Trophoblast cell (in vitro differentiated cells and primary cell): ENCODE measurements around the gene NUP58.
A peak's percentile ranks its signal among the peaks of the same experiment; 100 is the strongest.

Experiments used
- DNase-seq, 2 donors: peaks; one replicate each; pipeline ENCODE4 v3.0.0-alpha.2; 2016
- H2AFZ ChIP-seq: 2 replicates; pipeline ENCODE4 v1.6.1; 2013; ENCODE audit warnings: low read length, moderate library complexity, mild to moderate bottlenecking; ENCODE audit not compliant: insufficient read depth, poor library complexity
- H2AK5ac ChIP-seq: 2 replicates; pipeline ENCODE4 v1.6.1; 2013; ENCODE audit warnings: mild to moderate bottlenecking, low read length
- H2BK120ac ChIP-seq: 2 replicates; pipeline ENCODE4 v1.6.1; 2013; ENCODE audit warnings: low read length, mild to moderate bottlenecking, moderate library complexity; ENCODE audit not compliant: insufficient read depth, poor library complexity
- H2BK12ac ChIP-seq: 2 replicates; pipeline ENCODE4 v1.6.1; 2013; ENCODE audit warnings: mild to moderate bottlenecking, low read length, moderate library complexity
- H2BK5ac ChIP-seq: 2 replicates; pipeline ENCODE4 v1.6.1; 2013; ENCODE audit warnings: low read length, low read depth, moderate library complexity, mild to moderate bottlenecking; ENCODE audit not compliant: poor library complexity
- H3K14ac ChIP-seq: 2 replicates; pipeline ENCODE4 v1.6.1; 2013; ENCODE audit warnings: mild to moderate bottlenecking, low read length
- H3K18ac ChIP-seq: 2 replicates; pipeline ENCODE4 v1.6.1; 2013; ENCODE audit warnings: mild to moderate bottlenecking, low read length
- H3K23ac ChIP-seq: 2 replicates; pipeline ENCODE4 v1.6.1; 2013; ENCODE audit warnings: low read length
- H3K27ac ChIP-seq: 2 replicates; pipeline ENCODE4 v1.5.1; 2013; ENCODE audit warnings: low read depth, mild to moderate bottlenecking, inconsistent platforms, low read length, moderate library complexity
- H3K27me3 ChIP-seq: 2 replicates; pipeline ENCODE4 v1.6.1; 2013; ENCODE audit warnings: inconsistent platforms, mild to moderate bottlenecking, low read length, moderate library complexity; ENCODE audit not compliant: insufficient read depth
- H3K36me3 ChIP-seq, 2 experiments: 1 replicate in 1 of 2; 2 replicates in 1 of 2; pipeline ENCODE4 v1.6.1; 2013; ENCODE audit warnings: low read length in 2 of 2, mild to moderate bottlenecking in 2 of 2, moderate library complexity in 1 of 2; ENCODE audit not compliant: insufficient read depth in 2 of 2, control insufficient read depth in 1 of 2
- H3K4ac ChIP-seq: 2 replicates; pipeline ENCODE4 v1.6.1; 2013; ENCODE audit warnings: low read depth, mild to moderate bottlenecking, low read length, moderate library complexity
- H3K4me1 ChIP-seq, 2 experiments: 1 replicate in 1 of 2; 2 replicates in 1 of 2; pipeline ENCODE4 v1.6.1; 2013; ENCODE audit warnings: low read length in 2 of 2, mild to moderate bottlenecking in 2 of 2, moderate library complexity in 1 of 2; ENCODE audit not compliant: insufficient read depth in 2 of 2, control insufficient read depth in 1 of 2
- H3K4me2 ChIP-seq: 2 replicates; pipeline ENCODE4 v1.6.1; 2013; ENCODE audit warnings: inconsistent platforms, mild to moderate bottlenecking, low read length, moderate library complexity
- H3K4me3 ChIP-seq: 2 replicates; pipeline ENCODE4 v1.5.1; 2013; ENCODE audit warnings: mild to moderate bottlenecking, low read depth, low read length, inconsistent platforms
- H3K79me1 ChIP-seq: one replicate; pipeline ENCODE4 v1.6.1; 2013; ENCODE audit warnings: low read length
- H3K79me2 ChIP-seq: 2 replicates; pipeline ENCODE4 v1.6.1; 2013; ENCODE audit warnings: low read length, mild to moderate bottlenecking; ENCODE audit not compliant: control insufficient read depth, insufficient read depth, poor library complexity
- H3K9ac ChIP-seq: 2 replicates; pipeline ENCODE4 v1.6.1; 2013; ENCODE audit warnings: mild to moderate bottlenecking, low read length
- H3K9me3 ChIP-seq: 2 replicates; pipeline ENCODE4 v1.6.1; 2013; ENCODE audit warnings: low read depth, mild to moderate bottlenecking, control low read depth, inconsistent platforms, low read length; ENCODE audit not compliant: insufficient read depth
- H4K12ac ChIP-seq: 2 replicates; pipeline ENCODE4 v1.6.1; 2013; ENCODE audit warnings: low read depth, mild to moderate bottlenecking, low read length, moderate library complexity
- H4K8ac ChIP-seq: 2 replicates; pipeline ENCODE4 v1.6.1; 2013; ENCODE audit warnings: low read depth, mild to moderate bottlenecking, low read length, moderate library complexity
- H4K91ac ChIP-seq: one replicate; pipeline ENCODE4 v1.6.1; 2013; ENCODE audit warnings: low read depth, mild to moderate bottlenecking, low read length, moderate library complexity
- WGBS: extraction: QIAGEN DNeasy Blood & Tissue Kit; methylation state at CpG from one replicate; pipeline ENCODE4 v1.1.7; 2013; ENCODE audit warnings: missing lambda C conversion rate; ENCODE audit not compliant: insufficient read length, insufficient coverage; ENCODE audit errors: extremely low coverage; 5-methylcytosine and 5-hydroxymethylcytosine counted together

Gene NUP58

GRCh38 chr13:25286308-25286968 lies 15.0 kb upstream of the NUP58 start:
- Histone ChIP-seq H2AFZ (peak overlapping the region; percentile 96), H3K9me3 (no peaks in the 10 kb centered on the region), H2BK5ac (no peak overlapping the region), H2BK12ac (no peak overlapping the region), H3K4me2 (peak overlapping the region; percentile 83), H4K91ac (peak overlapping the region; percentile 76), H3K79me1 (peaks cover 5% of the 10 kb centered on the region), H3K23ac (no peak overlapping the region), H4K8ac (peak overlapping the region; percentile 87), H3K9ac (peak overlapping the region; percentile 83), H4K12ac (no peak overlapping the region), H3K27ac (peak overlapping the region; percentile 70), H2BK120ac (peak overlapping the region; percentile 40), H3K4me1 (no peaks in the 10 kb centered on the region), H3K79me2 (peaks cover 8% of the 10 kb centered on the region), H3K36me3 (peaks cover 0 to 3% of the 10 kb centered on the region in 2 experiments), H2AK5ac (no peak overlapping the region), H3K18ac (peak overlapping the region; percentile 64), H3K27me3 (no peaks in the 10 kb centered on the region), H3K4ac (peak overlapping the region; percentile 57), H3K4me3 (peak overlapping the region; percentile 97), H3K14ac (peak overlapping the region; percentile 88)
- WGBS = no CpG with 5 or more reads among the region's 25 CpGs
- peak; percentile 20 to 55 for DNase-seq

- Histone ChIP-seq H3K14ac (peak within 1 kb of the TSS; percentile 88), H3K79me2 (peaks cover 8% of the 10 kb centered on the region), H3K36me3 (peaks cover 0 to under 1% of the 10 kb centered on the region in 2 experiments), H2BK5ac (peak within 1 kb of the TSS; percentile 18), H3K23ac (no peak within 1 kb of the TSS), H3K9ac (peak within 1 kb of the TSS; percentile 83), H2AFZ (peak within 1 kb of the TSS; percentile 96), H3K4me3 (peak within 1 kb of the TSS; percentile 97), H3K4ac (peak within 1 kb of the TSS; percentile 57), H3K79me1 (peaks cover 5% of the 10 kb centered on the region), H3K4me2 (peak within 1 kb of the TSS; percentile 83), H3K18ac (peak within 1 kb of the TSS; percentile 64), H2AK5ac (no peak within 1 kb of the TSS), H2BK120ac (peak within 1 kb of the TSS; percentile 40), H3K27me3 (no peaks in the 10 kb centered on the region), H4K91ac (peak within 1 kb of the TSS; percentile 76), H2BK12ac (no peak within 1 kb of the TSS), H3K27ac (peak within 1 kb of the TSS; percentile 70), H3K4me1 (no peaks in the 10 kb centered on the region), H4K8ac (peak within 1 kb of the TSS; percentile 87), H4K12ac (peak within 1 kb of the TSS; percentile 72), H3K9me3 (no peaks in the 10 kb centered on the region)
- no CpG with 5 or more reads among the region's 65 CpGs for WGBS
- peak; percentile 76 to 90 for DNase-seq
Measured at GRCh38 chr13:25286969-25287961, 14.2 kb upstream of the NUP58 start, which contains the start of gene MTMR6. Gene MTMR6, minus strand, starts transcription at chr13:25287488. Its CDS starts 241 bp downstream, at chr13:25287247.

- no CpG with 5 or more reads among the region's 2 CpGs for WGBS
- no peak overlapping the region for H3K4me3 ChIP-seq
Measured at GRCh38 chr13:25288966-25289365, 12.5 kb upstream of the NUP58 start.

GRCh38 chr13:25291691-25292090 lies 9.7 kb upstream of the NUP58 start:
- no CpG with 5 or more reads among the region's 1 CpG for WGBS
- Histone ChIP-seq H3K14ac (no peak overlapping the region), H3K27ac (no peak overlapping the region), H4K8ac (no peak overlapping the region), H2BK12ac (no peak overlapping the region), H3K18ac (no peak overlapping the region), H3K4me1 (no peaks in the 10 kb centered on the region), H2BK5ac (no peak overlapping the region), H3K79me2 (peaks cover 6% of the 10 kb centered on the region), H4K91ac (no peak overlapping the region), H3K27me3 (no peaks in the 10 kb centered on the region), H3K4me2 (no peak overlapping the region), H3K79me1 (peaks cover 5% of the 10 kb centered on the region), H3K36me3 (no peaks in the 10 kb centered on the region), H2AK5ac (no peak overlapping the region), H3K9me3 (no peaks in the 10 kb centered on the region), H3K23ac (no peak overlapping the region), H3K4ac (no peak overlapping the region), H4K12ac (no peak overlapping the region), H3K4me3 (no peak overlapping the region), H2AFZ (no peak overlapping the region), H2BK120ac (no peak overlapping the region), H3K9ac (no peak overlapping the region)
- no peak for DNase-seq

More at GRCh38 chr13:25288966-25289365, 12.5 kb upstream of the NUP58 start:
- no peak for DNase-seq
- H3K4me1 ChIP-seq = no peaks in the 10 kb centered on the region
- no peaks in the 10 kb centered on the region for H3K27me3 ChIP-seq
- H3K23ac ChIP-seq = no peak overlapping the region
- H3K18ac ChIP-seq = no peak overlapping the region
- H3K4ac ChIP-seq = no peak overlapping the region
- H4K91ac ChIP-seq = no peak overlapping the region
- no peak overlapping the region for H3K4me2 ChIP-seq
- H4K12ac ChIP-seq = no peak overlapping the region
- peaks cover 8% of the 10 kb centered on the region for H3K79me2 ChIP-seq
- no peak overlapping the region for H4K8ac ChIP-seq
- no peak overlapping the region for H2BK120ac ChIP-seq
- H3K27ac ChIP-seq = no peak overlapping the region
- H2AFZ ChIP-seq = no peak overlapping the region
- peaks cover 5% of the 10 kb centered on the region for H3K79me1 ChIP-seq
- no peaks in the 10 kb centered on the region for H3K36me3 ChIP-seq
- no peak overlapping the region for H2BK12ac ChIP-seq
- no peaks in the 10 kb centered on the region for H3K9me3 ChIP-seq
- H3K9ac ChIP-seq = no peak overlapping the region
- H3K14ac ChIP-seq = no peak overlapping the region
- no peak overlapping the region for H2AK5ac ChIP-seq
- no peak overlapping the region for H2BK5ac ChIP-seq
